Thyroid gland (tissue), 4 donors: Measurements from ENCODE around the gene TBK1.

ENCODE experiments used
- CTCF ChIP-seq, 6 experiments: fragments of 200-600 bp in 3 of 6; fragments of 450-650 bp in 3 of 6; sonication (generic) in 3 of 6; IDR thresholded peaks; one replicate each; pipeline ENCODE4 v1.5.1; 2016 to 2019; ENCODE audit warnings: antibody characterized with exemption in 6 of 6, mild to moderate bottlenecking in 2 of 6, inconsistent platforms in 1 of 6, moderate library complexity in 1 of 6
- POLR2A ChIP-seq, 2 donors: fragments of 450-650 bp; IDR thresholded peaks; one replicate each; pipeline ENCODE4 v1.6.1; 2017; ENCODE audit warnings: antibody characterized with exemption in 2 of 2, mild to moderate bottlenecking in 2 of 2, moderate library complexity in 1 of 2

DNA sequence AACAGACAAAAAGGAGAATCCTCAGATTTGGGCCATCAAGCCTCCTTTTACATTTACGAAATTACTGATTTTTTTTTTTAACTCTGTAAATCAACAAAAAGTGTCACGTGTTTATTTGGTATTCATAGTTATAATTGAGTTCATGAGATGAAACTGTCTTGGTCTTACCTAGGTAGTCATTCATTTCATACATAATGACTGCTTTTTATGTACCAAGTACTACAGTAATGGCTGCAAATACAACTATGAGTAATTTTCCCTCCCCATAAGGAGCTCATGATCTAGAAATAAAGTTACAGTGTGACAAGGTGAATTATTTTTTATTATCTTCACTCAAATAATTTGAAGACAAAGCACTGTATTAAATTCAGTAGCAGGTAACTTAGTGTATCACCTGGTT lies 6.4 kb upstream of the TBK1 start:
- TF ChIP-seq CTCF (IDR thresholded peaks at IDR 0.05) (no peak), POLR2A (IDR thresholded peaks at IDR 0.05) (no peak)
